H1 (cell line): ENCODE measurements around the gene ADO. TPM values are rescaled to one million over a fixed set of nuclear protein-coding genes. Genes with fewer than 3 reads are reported as not detected.

Source experiments
- CTCF ChIA-PET: fragments of 300-600 bp; sonication (Branson Sonifier 250); formaldehyde crosslinking; loops from one replicate; lab custom pipeline; 2021; ENCODE audit not compliant: partially characterized antibody; lab: Charles Lee
- POLR2A ChIA-PET: fragments of 300-600 bp; sonication (Branson Sonifier 250); formaldehyde crosslinking; loops from one replicate; lab custom pipeline; 2021; ENCODE audit warnings: inconsistent platforms; ENCODE audit not compliant: partially characterized antibody; lab: Charles Lee
- DNase-seq, 2 experiments: peaks; one replicate each; pipeline versions ENCODE4 v3.0.0 to v3.0.0-alpha.2; 2010 to 2022; ENCODE audit warnings: low spot score in 2 of 2, low read depth in 1 of 2, mixed read lengths in 1 of 2
- FAIRE-seq: peaks from 2 replicates; lab custom pipeline; 2011; peaks lifted over from hg19 to GRCh38; lab: Jason Lieb, UNC
- H2AFZ ChIP-seq: 2 replicates; pipeline ENCODE4 v1.8.1; 2012; ENCODE audit warnings: low read length, inconsistent platforms
- H2AK5ac ChIP-seq: 2 replicates; pipeline ENCODE4 v1.6.1; 2013; ENCODE audit warnings: low read depth, low read length
- H2BK120ac ChIP-seq: replicated peaks from 2 replicates; pipeline ENCODE3; 2013; ENCODE audit warnings: low read depth, low read length, inconsistent platforms
- H2BK12ac ChIP-seq: 2 replicates; pipeline ENCODE4 v1.6.1; 2013; ENCODE audit warnings: low read depth, low read length
- H2BK15ac ChIP-seq: 2 replicates; pipeline ENCODE4 v1.6.1; 2013; ENCODE audit warnings: low read length
- H2BK20ac ChIP-seq: 2 replicates; pipeline ENCODE4 v1.6.1; 2013; ENCODE audit warnings: low read length
- H2BK5ac ChIP-seq: 2 replicates; pipeline ENCODE4 v1.6.1; 2013; ENCODE audit warnings: low read depth, low read length
- H3K14ac ChIP-seq: 2 replicates; pipeline ENCODE4 v1.6.1; 2013; ENCODE audit warnings: inconsistent platforms; ENCODE audit not compliant: insufficient read length
- H3K18ac ChIP-seq: 2 replicates; pipeline ENCODE4 v1.6.1; 2013; ENCODE audit warnings: low read length; ENCODE audit errors: extremely low read depth
- H3K23ac ChIP-seq: 2 replicates; pipeline ENCODE4 v1.6.1; 2013; ENCODE audit warnings: inconsistent platforms; ENCODE audit not compliant: insufficient read length
- H3K23me2 ChIP-seq: 2 replicates; pipeline ENCODE4 v1.6.1; 2013; ENCODE audit warnings: low read depth, low read length
- H3K27ac ChIP-seq: 2 replicates; pipeline ENCODE4 v1.6.1; 2011; ENCODE audit warnings: low read depth, low read length, inconsistent platforms
- H3K27me3 ChIP-seq, 4 experiments: replicated peaks in 1 of 4; 1 replicate in 1 of 4; 2 replicates in 3 of 4; pipeline versions ENCODE4 v1.6.1 to v1.8.1; 2011 to 2013; ENCODE audit warnings: low read length in 3 of 4, mild to moderate bottlenecking in 3 of 4, inconsistent platforms in 2 of 4, mixed read lengths in 2 of 4, moderate library complexity in 1 of 4; ENCODE audit not compliant: control insufficient read depth in 3 of 4, insufficient read depth in 3 of 4; ENCODE audit errors: extremely low read depth in 1 of 4
- H3K36me3 ChIP-seq, 4 experiments: 2 replicates each; pipeline versions ENCODE4 v1.6.1 to v1.8.1; 2011 to 2013; ENCODE audit warnings: mild to moderate bottlenecking in 4 of 4, low read length in 3 of 4, moderate library complexity in 2 of 4, control low read depth in 1 of 4, inconsistent platforms in 1 of 4; ENCODE audit not compliant: insufficient read depth in 4 of 4, control insufficient read depth in 2 of 4
- H3K4ac ChIP-seq: replicated peaks from 2 replicates; pipeline ENCODE3; 2013; ENCODE audit warnings: low read length, low read depth, mixed read lengths, inconsistent platforms; ENCODE audit not compliant: insufficient read length
- H3K4me1 ChIP-seq, 4 experiments: replicated peaks in 1 of 4; 1 replicate in 1 of 4; 2 replicates in 3 of 4; pipeline versions ENCODE4 v1.6.1 to v1.8.1; 2011 to 2013; ENCODE audit warnings: low read length in 3 of 4, inconsistent platforms in 2 of 4, mixed read lengths in 1 of 4; ENCODE audit not compliant: insufficient read depth in 4 of 4, control insufficient read depth in 3 of 4
- H3K4me2 ChIP-seq, 2 experiments: 2 replicates each; pipeline versions ENCODE4 v1.6.1 to v1.8.1; 2011 to 2013; ENCODE audit warnings: low read depth in 2 of 2, low read length in 2 of 2, control low read depth in 1 of 2, inconsistent platforms in 1 of 2, mild to moderate bottlenecking in 1 of 2; ENCODE audit not compliant: insufficient read depth in 1 of 2
- H3K4me3 ChIP-seq, 4 experiments: fragments of 200-600, 300-600 bp in 1 of 4; sonication (generic), shearing (Covaris generic), sonication (Bioruptor Twin) in 1 of 4; 2 replicates each; pipeline versions ENCODE4 v1.5.1 to v1.8.1; 2011 to 2016; ENCODE audit warnings: low read length in 4 of 4, low read depth in 3 of 4, control low read depth in 2 of 4, inconsistent platforms in 2 of 4, mild to moderate bottlenecking in 2 of 4, mixed read lengths in 1 of 4, moderate library complexity in 1 of 4; ENCODE audit not compliant: insufficient read depth in 2 of 4; ENCODE audit errors: extremely low read depth in 1 of 4
- H3K56ac ChIP-seq: replicated peaks from 2 replicates; pipeline ENCODE3; 2013; ENCODE audit warnings: low read depth, mild to moderate bottlenecking, mixed read lengths, low read length, inconsistent platforms; ENCODE audit not compliant: insufficient read length
- H3K79me1 ChIP-seq: 2 replicates; pipeline ENCODE4 v1.6.1; 2013; ENCODE audit warnings: low read depth, low read length, control low read depth
- H3K79me2 ChIP-seq, 2 experiments: 2 replicates each; pipeline versions ENCODE4 v1.6.1 to v1.8.1; 2012 to 2013; ENCODE audit warnings: low read length in 2 of 2, mild to moderate bottlenecking in 2 of 2, inconsistent platforms in 1 of 2; ENCODE audit not compliant: insufficient read depth in 2 of 2, control insufficient read depth in 1 of 2
- H3K9ac ChIP-seq, 4 experiments: replicated peaks in 1 of 4; 1 replicate in 1 of 4; 2 replicates in 3 of 4; pipeline versions ENCODE4 v1.6.1 to v1.8.1; 2011 to 2013; ENCODE audit warnings: low read depth in 3 of 4, low read length in 3 of 4, control low read depth in 2 of 4, mild to moderate bottlenecking in 2 of 4, moderate library complexity in 2 of 4, inconsistent platforms in 1 of 4; ENCODE audit errors: extremely low read depth in 1 of 4
- H3K9me3 ChIP-seq, 2 experiments: 2 replicates each; pipeline versions ENCODE4 v1.6.1 to v1.8.1; 2012 to 2013; ENCODE audit warnings: mild to moderate bottlenecking in 2 of 2, moderate library complexity in 2 of 2, control low read depth in 1 of 2, inconsistent platforms in 1 of 2, low read depth in 1 of 2, low read length in 1 of 2, mixed read lengths in 1 of 2; ENCODE audit not compliant: insufficient read depth in 2 of 2
- H4K20me1 ChIP-seq, 2 experiments: replicated peaks in 1 of 2; 2 replicates each; pipeline versions ENCODE3 to v1.8.1; 2011 to 2013; ENCODE audit warnings: inconsistent platforms in 2 of 2, low read length in 2 of 2, mild to moderate bottlenecking in 1 of 2; ENCODE audit not compliant: insufficient read depth in 2 of 2, control insufficient read depth in 1 of 2
- H4K5ac ChIP-seq: 2 replicates; pipeline ENCODE4 v1.6.1; 2013; ENCODE audit warnings: low read length, low read depth, mixed read lengths, inconsistent platforms; ENCODE audit not compliant: insufficient read length
- H4K8ac ChIP-seq: 2 replicates; pipeline ENCODE4 v1.8.0; 2013; ENCODE audit warnings: mild to moderate bottlenecking, moderate library complexity, low read length, inconsistent platforms; ENCODE audit not compliant: insufficient read depth; ENCODE audit errors: extremely low read depth
- H4K91ac ChIP-seq: replicated peaks from 2 replicates; pipeline ENCODE3; 2013; ENCODE audit warnings: low read length, mixed read lengths, inconsistent platforms; ENCODE audit not compliant: insufficient read length
- ATF2 ChIP-seq: IDR thresholded peaks from 2 replicates; pipeline ENCODE4 v1.6.1; 2012; ENCODE audit warnings: low read length, inconsistent platforms
- CBX8 ChIP-seq: fragments of 300-800, 300-1000 bp; sonication (generic); IDR thresholded peaks from 2 replicates; pipeline ENCODE4 v1.7.1; 2016; ENCODE audit warnings: low read depth, low read length, borderline replicate concordance
- CHD2 ChIP-seq: IDR thresholded peaks from 2 replicates; pipeline ENCODE4 v1.6.1; 2012; ENCODE audit warnings: low read length, improper control_type of control experiment
- HDAC2 ChIP-seq, 2 experiments: fragments of 300-600 bp in 1 of 2; sonication (generic) in 1 of 2; IDR thresholded peaks; 2 replicates each; pipeline ENCODE4 v1.6.1; 2011 to 2012; ENCODE audit warnings: low read depth in 2 of 2, low read length in 2 of 2, mild to moderate bottlenecking in 2 of 2, moderate library complexity in 2 of 2, borderline replicate concordance in 1 of 2, inconsistent platforms in 1 of 2
- HDAC6 ChIP-seq: IDR thresholded peaks from one replicate; pipeline ENCODE4 v1.7.1; 2012; ENCODE audit warnings: low read depth, mild to moderate bottlenecking, inconsistent platforms, low read length, moderate library complexity
- NRF1 ChIP-seq: IDR thresholded peaks from 2 replicates; pipeline ENCODE4 v1.6.1; 2011; ENCODE audit warnings: mild to moderate bottlenecking, low read depth, low read length, improper control_type of control experiment
- POLR2A ChIP-seq, 2 experiments: IDR thresholded peaks; 1 replicate in 1 of 2; 2 replicates in 1 of 2; pipeline ENCODE4 v1.6.1; 2011; ENCODE audit warnings: low read depth in 2 of 2, low read length in 2 of 2, mild to moderate bottlenecking in 2 of 2; ENCODE audit errors: control extremely low read depth in 1 of 2
- SUZ12 ChIP-seq: fragments of 200-600 bp; sonication (generic); IDR thresholded peaks from 2 replicates; pipeline ENCODE4 v1.6.1; 2012; ENCODE audit warnings: mild to moderate bottlenecking, inconsistent platforms, low read length, moderate library complexity, mixed read lengths
- WGBS, 2 experiments: shearing (Covaris generic) in 1 of 2; methylation state at CpG; one replicate each; pipeline versions ENCODE4 v1.1.6 to v1.1.7; 2013 to 2015; ENCODE audit warnings: low lambda C conversion rate in 2 of 2, mixed read lengths in 2 of 2, inconsistent platforms in 1 of 2, low coverage in 1 of 2, missing lambda C conversion rate in 1 of 2; ENCODE audit not compliant: insufficient replicate concordance in 2 of 2, insufficient coverage in 1 of 2, insufficient read length in 1 of 2; ENCODE audit errors: extremely low coverage in 1 of 2, missing lambda C conversion rate in 1 of 2; 5-methylcytosine and 5-hydroxymethylcytosine counted together
- polyA plus RNA-seq, 7 experiments: library from polyadenylated mRNA; depleted of rRNA in 3 of 7; stranded (reverse) in 5 of 7; unstranded in 2 of 7; fragments of >200 nt in 5 of 7; fragments of 200-250 nt in 2 of 7; gene quantifications; 1 replicate in 5 of 7; 2 replicates in 1 of 7; 4 replicates in 1 of 7; pipeline versions ENCODE4 v1.2.1 to v1.2.3, GENCODE V29; 2011 to 2013; ENCODE audit warnings: missing spikeins in 2 of 7, mixed read lengths in 2 of 7
- total RNA-seq: library from RNA; stranded (reverse); fragmentation: NEBNext Ultra II Directional; extraction: Animal tissue kit (Norgen Biotek cat#: 25700); gene quantifications from 2 replicates; pipeline ENCODE4 v1.2.1, GENCODE V29; 2021

ADO gene
- total and polyA plus RNA-seq, 2 of the 8 experiments (the other 6 are each of a cell fraction or from before 2014, with no cell fraction given) = 18.7 to 27.9 TPM

GRCh38 chr10:62779487-62780248, 24.9 kb upstream of the ADO start:
- Histone ChIP-seq H3K23me2 (no peaks in the 10 kb centered on the region), H3K14ac (no peak overlapping the region), H2BK120ac (no peak overlapping the region), H3K4ac (no peak overlapping the region), H3K56ac (no peak overlapping the region), H3K18ac (no peak overlapping the region), H3K9me3 (no peaks in the 10 kb centered on the region; a peak in 1 of 4 replicates), H4K20me1 (no peaks in the 10 kb centered on the region), H3K23ac (no peak overlapping the region), H3K36me3 (no peaks in the 10 kb centered on the region), H3K4me3 (no peak overlapping the region), H4K5ac (no peak overlapping the region), H3K27ac (no peak overlapping the region), H2AK5ac (no peak overlapping the region), H4K8ac (no peak overlapping the region), H2BK15ac (no peak overlapping the region), H3K79me2 (no peaks in the 10 kb centered on the region), H2BK5ac (no peak overlapping the region), H2BK20ac (no peak overlapping the region), H2BK12ac (no peak overlapping the region), H2AFZ (no peak overlapping the region), H3K4me1 (no peaks in the 10 kb centered on the region), H3K9ac (no peak overlapping the region), H3K4me2 (no peak overlapping the region), H4K91ac (no peak overlapping the region), H3K27me3 (no peaks in the 10 kb centered on the region), H3K79me1 (no peaks in the 10 kb centered on the region)
- 95% methylated on average over 5 of the region's 5 CpGs; no CpG with 5 or more reads in 1 of the 2 experiments for WGBS, 2 experiments
- ChIA-PET CTCF (no interaction called here), POLR2A (no interaction called here)
- FAIRE-seq = no peak
- no peak for DNase-seq
- no peak for TF ChIP-seq CHD2
- TF ChIP-seq SUZ12 = no peak
- no peak for TF ChIP-seq HDAC6
- TF ChIP-seq ATF2 = no peak
- no peak for TF ChIP-seq POLR2A (IDR thresholded peaks at IDR 0.05; ENCODE audit: control extremely low read depth in 1 of 2, low read depth in 2 of 2, low read length in 2 of 2)
- no peak for TF ChIP-seq HDAC2 (IDR thresholded peaks at IDR 0.05; ENCODE audit: borderline replicate concordance in 1 of 2, low read depth in 2 of 2, low read length in 2 of 2)
- TF ChIP-seq CBX8 = no peak
- no peak for TF ChIP-seq NRF1
